Measurements from ENCODE around the gene REXO1. TPM values are rescaled to one million over a fixed set of nuclear protein-coding genes. Genes with fewer than 3 reads are reported as not detected.

Gene REXO1
- total and polyA plus RNA-seq, 2 donors from 2014 or later, result 12.1 to 36.8 TPM

- FAIRE-seq (no peak), DNase-seq (peak; percentile 73 to 92 (median 81))
- H3K36me3 ChIP-seq (ENCODE audit: control insufficient read depth in 2 of 3, insufficient read depth in 3 of 3, low read length in 3 of 3), result no peaks in the 10 kb centered on the region
- H3K4me1 ChIP-seq (ENCODE audit: control insufficient read depth in 2 of 3, insufficient read depth in 2 of 3, low read depth in 1 of 3, low read length in 3 of 3), result peaks cover 0 to 20% (median 1%) of the 10 kb centered on the region in 3 donors
- H3K9me3 ChIP-seq (ENCODE audit: control insufficient read depth in 2 of 3, insufficient read depth in 1 of 3, low read length in 3 of 3), result no peaks in the 10 kb centered on the region
- no peaks in the 10 kb centered on the region for H3K27me3 ChIP-seq (ENCODE audit: control insufficient read depth, insufficient read depth, low read length)
- no peak overlapping the region for H3K9ac ChIP-seq (ENCODE audit: low read length in 3 of 3)
- H3K27ac ChIP-seq (ENCODE audit: low read depth in 2 of 2, low read length in 2 of 2), result no peak overlapping the region
- no peak overlapping the region for H3K4me3 ChIP-seq (ENCODE audit: low read length in 3 of 3)
- no peak for TF ChIP-seq CTCF (IDR thresholded peaks at IDR 0.05; ENCODE audit: borderline replicate concordance, extremely low read depth, insufficient read depth)
- intact Hi-C loops (cut with DNase I), result no loop called here
These were observed 3.6 kb upstream of the REXO1 start for GRCh38 chr19:1851654-1852580.

- intact Hi-C loops (cut with DNase I), result no loop called here
- Histone ChIP-seq H3K9me3 (ENCODE audit: control insufficient read depth in 2 of 3, insufficient read depth in 1 of 3, low read length in 3 of 3) (no peaks in the 10 kb centered on the region), H3K9ac (ENCODE audit: low read length in 3 of 3) (no peak overlapping the region), H3K27ac (ENCODE audit: low read depth in 2 of 2, low read length in 2 of 2) (no peak overlapping the region), H3K36me3 (ENCODE audit: control insufficient read depth in 2 of 3, insufficient read depth in 3 of 3, low read length in 3 of 3) (no peaks in the 10 kb centered on the region), H3K27me3 (ENCODE audit: control insufficient read depth, insufficient read depth, low read length) (no peaks in the 10 kb centered on the region), H3K4me3 (ENCODE audit: low read length in 3 of 3) (no peak overlapping the region), H3K4me1 (ENCODE audit: control insufficient read depth in 2 of 3, insufficient read depth in 2 of 3, low read depth in 1 of 3, low read length in 3 of 3) (peaks cover 0 to 25% (median 10%) of the 10 kb centered on the region in 3 donors)
- TF ChIP-seq CTCF (IDR thresholded peaks at IDR 0.05; ENCODE audit: borderline replicate concordance, extremely low read depth, insufficient read depth), result no peak
- DNase-seq, result peak in 1 of 5 donors; percentile 72
- no peak for FAIRE-seq
These were observed 2.7 kb upstream of the REXO1 start for GRCh38 chr19:1850809-1851653.

- H3K27me3 ChIP-seq (ENCODE audit: control insufficient read depth, insufficient read depth, low read length), result no peaks in the 10 kb centered on the region
- no peak for TF ChIP-seq CTCF (IDR thresholded peaks at IDR 0.05; ENCODE audit: borderline replicate concordance, extremely low read depth, insufficient read depth)
- DNase-seq (no peak), FAIRE-seq (no peak)
- intact Hi-C loops (cut with DNase I), result no loop called here
- no peak overlapping the region for H3K27ac ChIP-seq (ENCODE audit: low read depth in 2 of 2, low read length in 2 of 2)
- H3K36me3 ChIP-seq (ENCODE audit: control insufficient read depth in 2 of 3, insufficient read depth in 3 of 3, low read length in 3 of 3), result no peaks in the 10 kb centered on the region
- no peaks in the 10 kb centered on the region for H3K9me3 ChIP-seq (ENCODE audit: control insufficient read depth in 2 of 3, insufficient read depth in 1 of 3, low read length in 3 of 3)
- peaks cover 0 to 25% (median 12%) of the 10 kb centered on the region in 3 donors for H3K4me1 ChIP-seq (ENCODE audit: control insufficient read depth in 2 of 3, insufficient read depth in 2 of 3, low read depth in 1 of 3, low read length in 3 of 3)
- no peak overlapping the region for H3K9ac ChIP-seq (ENCODE audit: low read length in 3 of 3)
- H3K4me3 ChIP-seq (ENCODE audit: low read length in 3 of 3), result no peak overlapping the region
These were observed 1.7 kb upstream of the REXO1 start for GRCh38 chr19:1849886-1850398.
